T-cell (primary cell): ENCODE measurements around the gene ENG. TPM values are rescaled to one million over a fixed set of nuclear protein-coding genes. Genes with fewer than 3 reads are reported as not detected.
"Not testable (repeated sequence)": the region's sequence is repeated elsewhere in the genome, so short reads cannot be mapped to it uniquely, and the experiment has no call there.

ENCODE experiments used
- ATAC-seq, 4 experiments: fragments of 200-7000 bp in 3 of 4; fragments of 150-1000 bp in 1 of 4; cut with Tn5 transposase; replicated peaks in 1 of 4; 1 replicate in 3 of 4; 2 replicates in 1 of 4; pipeline ENCODE4 v1.10.0; 2021; ENCODE audit warnings: moderate library complexity in 3 of 4, mild to moderate bottlenecking in 2 of 4, moderate number of reproducible peaks in 1 of 4
- CTCF ChIA-PET, 2 donors: fragments of 300-600 bp; sonication (Branson Sonifier 250); formaldehyde crosslinking; loops; one replicate each; lab custom pipeline; 2022; ENCODE audit warnings: antibody characterized with exemption in 2 of 2; lab: Charles Lee
- POLR2A ChIA-PET, 2 donors: fragments of 300-600 bp; sonication (Branson Sonifier 250); formaldehyde crosslinking; loops; one replicate each; lab custom pipeline; 2022; ENCODE audit warnings: antibody characterized with exemption in 2 of 2; lab: Charles Lee
- DNase-seq, 35 experiments: peaks; one replicate each; pipeline versions ENCODE4 v3.0.0 to v3.0.0-alpha.2; 2013 to 2023
- H3K27ac ChIP-seq: one replicate; pipeline ENCODE4 v1.5.1; 2013; ENCODE audit warnings: low read length
- H3K27me3 ChIP-seq, 2 experiments: replicated peaks in 1 of 2; 1 replicate in 1 of 2; 2 replicates in 1 of 2; pipeline versions ENCODE4 v1.6.1 to v1.7.0; 2013; ENCODE audit warnings: low read length in 1 of 2, mixed read lengths in 1 of 2; ENCODE audit not compliant: control insufficient read depth in 2 of 2, insufficient read depth in 2 of 2; ENCODE audit errors: extremely low read depth in 1 of 2
- H3K36me3 ChIP-seq, 2 donors: 1 replicate in 1 of 2; 2 replicates in 1 of 2; pipeline versions ENCODE4 v1.6.1 to v1.7.0; 2013; ENCODE audit warnings: low read length in 1 of 2; ENCODE audit not compliant: control insufficient read depth in 2 of 2, insufficient read depth in 1 of 2; ENCODE audit errors: extremely low read depth in 1 of 2
- H3K4me1 ChIP-seq, 2 experiments: 1 replicate in 1 of 2; 2 replicates in 1 of 2; pipeline versions ENCODE4 v1.6.1 to v1.7.0; 2013; ENCODE audit warnings: low read length in 2 of 2, mixed read lengths in 1 of 2; ENCODE audit not compliant: insufficient read depth in 2 of 2, control insufficient read depth in 1 of 2; ENCODE audit errors: extremely low read depth in 1 of 2
- H3K4me3 ChIP-seq, 2 donors: 1 replicate in 1 of 2; 2 replicates in 1 of 2; pipeline versions ENCODE4 v1.5.1 to v1.7.0; 2013; ENCODE audit warnings: mild to moderate bottlenecking in 2 of 2, low read length in 1 of 2, moderate library complexity in 1 of 2; ENCODE audit not compliant: control insufficient read depth in 1 of 2; ENCODE audit errors: extremely low read depth in 1 of 2
- H3K9me3 ChIP-seq: 2 replicates; pipeline ENCODE4 v1.7.0; 2013
- H3K27ac Mint-ChIP-seq, 2 donors: one replicate each; pipeline ENCODE4 v1.8.0; 2020 to 2021; ENCODE audit warnings: mild to moderate bottlenecking in 2 of 2, mixed read lengths in 2 of 2
- H3K27me3 Mint-ChIP-seq, 2 donors: one replicate each; pipeline ENCODE4 v1.8.0; 2021 to 2022; ENCODE audit warnings: mixed read lengths in 2 of 2
- H3K36me3 Mint-ChIP-seq: one replicate; pipeline ENCODE4 v1.8.0; 2021; ENCODE audit warnings: mixed read lengths
- H3K4me1 Mint-ChIP-seq, 3 donors: one replicate each; pipeline ENCODE4 v1.8.0; 2020 to 2022; ENCODE audit warnings: mixed read lengths in 3 of 3, mild to moderate bottlenecking in 1 of 3
- H3K4me3 Mint-ChIP-seq, 3 donors: one replicate each; pipeline ENCODE4 v1.8.0; 2020 to 2022; ENCODE audit warnings: mild to moderate bottlenecking in 3 of 3, mixed read lengths in 3 of 3, moderate library complexity in 3 of 3
- H3K9me3 Mint-ChIP-seq, 3 donors: one replicate each; pipeline ENCODE4 v1.8.0; 2020 to 2022; ENCODE audit warnings: mixed read lengths in 3 of 3
- WGBS: methylation state at CpG from one replicate; pipeline ENCODE4 v1.1.5; 2013; ENCODE audit warnings: missing lambda C conversion rate; ENCODE audit not compliant: insufficient coverage; 5-methylcytosine and 5-hydroxymethylcytosine counted together
- total RNA-seq, 35 experiments: library from RNA in 6 of 35; stranded (reverse) in 6 of 35; fragments of 120-200 nt in 1 of 35; gene quantifications; one replicate each; pipeline versions ENCODE4 v1.2.1 to v1.2.4 and lab custom pipeline; 2013 to 2026

The ENG gene
- total RNA-seq, 5 donors from 2014 or later (not counting 1 experiment from before 2014, with no cell fraction given): 6.8 to 16.7 (median 8.8) TPM

- ATAC-seq (peak; percentile 59 to 67 (median 60)), DNase-seq (peak; percentile 72 to 94 (median 85))
- H3K9me3 Mint-ChIP-seq: no peaks in the 10 kb centered on the region
- CTCF ChIA-PET: interaction anchor here (0.6 to 2.2 kb wide), 17 partner anchors 9 to 282 kb away, joined by 3 to 31 read pairs (median 3); partner anchors contain the start of genes NAIF1 (in 1 of the 2), SLC25A25 (in 1 of the 2) and TOR2A (in 1 of the 2)
- H3K4me3 ChIP-seq: peak overlapping the region; percentile 25 to 55
- no peaks in the 10 kb centered on the region for H3K27me3 Mint-ChIP-seq
- POLR2A ChIA-PET: interaction anchor here in 1 of 2 donors (0.6 to 1.0 kb wide), 3 partner anchors 121 to 337 kb away, joined by 4 to 7 read pairs (median 7); partner anchors contain the start of gene ST6GALNAC4
- H3K27me3 ChIP-seq: no peaks in the 10 kb centered on the region
- peaks cover 67 to 74% (median 70%) of the 10 kb centered on the region in 3 donors for H3K4me1 Mint-ChIP-seq
- peaks cover 9 to 32% of the 10 kb centered on the region in 2 donors for H3K36me3 ChIP-seq
- peak overlapping the region; percentile 94 for H3K27ac ChIP-seq
- no peaks in the 10 kb centered on the region for H3K9me3 ChIP-seq
- H3K27ac Mint-ChIP-seq: peak overlapping the region; percentile 96 to 97
- H3K4me1 ChIP-seq: peaks cover 25 to 84% of the 10 kb centered on the region in 2 experiments
- peak overlapping the region; percentile 68 to 91 (median 88) for H3K4me3 Mint-ChIP-seq
- under 1% methylated on average over 89 of the region's 123 CpGs for WGBS
- H3K36me3 Mint-ChIP-seq: peaks cover 19% of the 10 kb centered on the region
Measured at GRCh38 chr9:127785023-127785932, 69.2 kb downstream of the ENG start.

DNA sequence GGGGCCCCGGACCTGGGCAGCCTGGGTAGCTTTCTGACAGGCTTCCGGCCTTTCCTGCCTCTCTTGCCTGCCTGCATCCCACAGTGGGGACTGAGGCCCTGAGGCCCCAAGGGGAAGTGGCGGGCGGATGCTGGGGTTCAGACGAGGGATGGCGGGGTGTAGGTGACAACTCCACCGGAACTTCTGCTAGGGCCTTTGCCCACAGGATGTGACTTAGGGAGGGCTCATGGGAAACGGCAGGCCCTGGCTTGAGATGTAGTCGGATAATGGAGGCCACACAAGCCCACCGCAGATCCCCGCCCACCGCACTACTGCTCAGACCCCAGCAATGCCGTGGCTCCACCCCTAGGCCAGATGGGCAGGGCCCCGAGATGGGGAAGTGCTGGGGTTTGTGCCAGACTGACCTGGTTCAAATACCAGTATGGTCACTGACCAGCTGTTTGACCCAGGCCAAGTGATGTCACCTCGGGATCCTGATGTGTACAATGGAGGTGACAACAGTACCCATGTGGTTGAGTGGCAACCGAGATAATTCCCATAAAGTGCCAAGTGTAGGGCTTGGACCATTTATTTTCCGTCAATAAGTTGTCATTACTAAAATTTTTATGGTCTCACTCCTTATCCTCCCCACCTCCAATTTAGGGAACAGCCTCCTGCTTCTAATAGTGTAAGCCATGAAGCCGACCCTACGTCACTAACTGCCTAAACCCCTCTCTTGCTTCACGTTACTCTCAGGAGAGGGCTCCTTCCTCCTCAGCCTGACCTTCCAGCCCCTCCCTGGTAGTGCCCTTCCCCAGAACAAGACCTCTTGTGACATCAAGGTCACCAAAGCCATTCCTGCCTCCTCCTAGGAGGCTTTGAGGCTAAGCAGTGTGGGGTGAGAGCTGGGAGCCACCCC lies 71.1 kb downstream of the ENG start:
- Histone ChIP-seq H3K27ac (peak overlapping the region; percentile 94), H3K36me3 (peaks cover 5 to 13% of the 10 kb centered on the region in 2 donors), H3K4me1 (peaks cover 38 to 86% of the 10 kb centered on the region in 2 experiments), H3K27me3 (no peaks in the 10 kb centered on the region), H3K4me3 (peak overlapping the region; percentile 22 to 35), H3K9me3 (no peaks in the 10 kb centered on the region)
- WGBS: 8% methylated on average over 9 of the region's 20 CpGs
- peaks cover 10% of the 10 kb centered on the region for H3K36me3 Mint-ChIP-seq
- CTCF ChIA-PET: interaction anchor here in 1 of 2 donors (0.6 to 2.0 kb wide), 3 partner anchors 19 to 133 kb away, joined by 3 to 6 read pairs (median 4); partner anchors contain the start of genes ST6GALNAC4 and TOR2A
- POLR2A ChIA-PET: interaction anchor here in 1 of 2 donors (1.2 kb wide), 1 partner anchor 12 kb away, joined by 4 read pairs; no protein-coding TSS in a partner anchor
- DNase-seq: peak; percentile 56 to 87 (median 75)
- H3K27me3 Mint-ChIP-seq: no peaks in the 10 kb centered on the region
- H3K4me1 Mint-ChIP-seq: peaks cover 70 to 75% (median 74%) of the 10 kb centered on the region in 3 donors
- H3K4me3 Mint-ChIP-seq: peak overlapping the region; percentile 51 to 68 (median 59)
- H3K27ac Mint-ChIP-seq: peak overlapping the region; percentile 96 to 97
- no peaks in the 10 kb centered on the region for H3K9me3 Mint-ChIP-seq
- ATAC-seq: peak; percentile 5 to 29 (median 16)

GRCh38 chr9:127781806-127782205 lies 72.7 kb downstream of the ENG start:
- H3K27ac Mint-ChIP-seq: peak overlapping the region; percentile 84 to 89
- no peak for ATAC-seq
- peak overlapping the region; percentile 95 for H3K27ac ChIP-seq
- ChIA-PET POLR2A (interaction anchor here in 1 of 2 donors (1.2 kb wide), 1 partner anchor 11 kb away, joined by 4 read pairs; no protein-coding TSS in a partner anchor), CTCF (interaction anchor here (0.6 to 2.0 kb wide), 2 partner anchors 37 to 47 kb away, joined by 5 to 6 read pairs; partner anchors contain the start of gene TOR2A (in 1 of the 2))
- no peak for DNase-seq
- no peaks in the 10 kb centered on the region for H3K27me3 ChIP-seq
- H3K4me1 ChIP-seq: peaks cover 33 to 76% of the 10 kb centered on the region in 2 experiments
- no peaks in the 10 kb centered on the region for H3K27me3 Mint-ChIP-seq
- no peaks in the 10 kb centered on the region for H3K9me3 Mint-ChIP-seq
- H3K9me3 ChIP-seq: no peaks in the 10 kb centered on the region
- H3K36me3 Mint-ChIP-seq: no peaks in the 10 kb centered on the region
- WGBS: 92% methylated on average over 2 of the region's 4 CpGs
- peak overlapping the region in 1 of 3 donors; percentile 29 for H3K4me3 Mint-ChIP-seq
- no peaks in the 10 kb centered on the region for H3K36me3 ChIP-seq
- H3K4me3 ChIP-seq: no peak overlapping the region
- H3K4me1 Mint-ChIP-seq: peaks cover 61 to 75% (median 69%) of the 10 kb centered on the region in 3 donors

GRCh38 chr9:127780909-127781308 lies 73.5 kb downstream of the ENG start:
- 83% methylated on average over 3 of the region's 9 CpGs for WGBS
- peak overlapping the region; percentile 96 to 99 for H3K27ac Mint-ChIP-seq
- H3K36me3 Mint-ChIP-seq: not testable (repeated sequence)

DNA sequence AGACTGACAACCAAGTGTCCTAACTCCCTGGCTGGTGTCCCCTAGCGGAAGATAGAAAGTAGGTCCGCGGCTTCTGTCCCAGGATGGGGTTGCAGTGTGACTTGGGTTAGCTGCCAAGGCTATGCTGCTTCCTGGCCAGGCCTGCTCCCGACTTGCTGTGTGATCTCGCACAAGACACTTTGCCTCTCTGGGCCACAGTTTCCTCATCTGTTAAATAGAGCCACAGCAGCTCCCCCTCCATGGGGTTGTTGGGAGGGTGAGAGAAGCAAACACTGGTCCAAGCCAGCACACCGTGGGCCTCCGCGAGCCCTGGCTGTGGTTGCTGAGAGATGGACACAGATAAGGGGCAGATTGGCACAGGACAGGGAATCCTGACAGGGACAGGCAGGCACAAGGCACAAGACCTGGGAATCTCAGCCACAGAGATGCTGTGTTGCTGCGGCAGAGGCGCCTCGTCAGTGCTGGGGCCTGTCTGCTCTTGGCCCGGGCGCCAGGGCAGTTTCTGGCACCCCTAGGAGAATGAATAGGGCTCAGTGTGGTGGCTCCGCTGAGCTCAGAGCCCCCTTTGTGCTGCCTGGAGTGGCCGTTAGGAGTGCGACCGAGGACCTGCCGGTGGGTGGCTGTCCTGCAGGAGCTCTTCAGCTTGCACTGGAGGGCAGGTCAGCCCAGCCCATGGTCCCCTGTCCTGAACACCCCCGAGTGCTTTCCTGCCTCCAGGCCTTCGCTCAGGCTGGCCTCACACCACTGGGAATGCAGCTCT lies 74.2 kb downstream of the ENG start:
- Mint-ChIP-seq H3K4me1 (peaks cover 63 to 79% (median 74%) of the 10 kb centered on the region in 3 donors), H3K9me3 (no peaks in the 10 kb centered on the region), H3K4me3 (peak overlapping the region; percentile 35 to 99 (median 45)), H3K27ac (peak overlapping the region; percentile 96 to 99), H3K36me3 (no peaks in the 10 kb centered on the region), H3K27me3 (no peaks in the 10 kb centered on the region)
- no peaks in the 10 kb centered on the region for H3K27me3 ChIP-seq
- ChIA-PET POLR2A (interaction anchor here (0.6 to 0.7 kb wide), 2 partner anchors 164 to 918 kb away, joined by 3 read pairs; no protein-coding TSS in a partner anchor), CTCF (interaction anchor here in 1 of 2 donors (0.6 kb wide), 1 partner anchor 840 kb away, joined by 4 read pairs; no protein-coding TSS in a partner anchor)
- no peaks in the 10 kb centered on the region for H3K9me3 ChIP-seq
- no peaks in the 10 kb centered on the region for H3K36me3 ChIP-seq
- WGBS: 83% methylated on average over 18 of the region's 20 CpGs
- DNase-seq (peak in 1 of 35 experiments; percentile 46), ATAC-seq (no peak)
- H3K4me1 ChIP-seq: peaks cover 33 to 86% of the 10 kb centered on the region in 2 experiments
- peak overlapping the region; percentile 95 for H3K27ac ChIP-seq
- peak overlapping the region in 1 of 2 donors; percentile 33 for H3K4me3 ChIP-seq

More at GRCh38 chr9:127780909-127781308, 73.5 kb downstream of the ENG start:
- Histone ChIP-seq H3K27ac (peak overlapping the region; percentile 95), H3K4me1 (peaks cover 33 to 80% of the 10 kb centered on the region in 2 experiments)
- H3K4me3 ChIP-seq, H3K36me3 ChIP-seq, H3K27me3 ChIP-seq, CTCF ChIA-PET, H3K27me3 Mint-ChIP-seq, H3K9me3 ChIP-seq, H3K9me3 Mint-ChIP-seq, ATAC-seq: not testable (repeated sequence)
- POLR2A ChIA-PET: interaction anchor here (0.6 to 0.7 kb wide), 2 partner anchors 163 to 918 kb away, joined by 3 read pairs; no protein-coding TSS in a partner anchor
- Mint-ChIP-seq H3K4me1 (peaks cover 63 to 79% (median 74%) of the 10 kb centered on the region in 3 donors), H3K4me3 (peak overlapping the region in 2 of 3 donors; percentile 4 to 29)
- DNase-seq: peak in 3 of 35 experiments; percentile 39 to 42 (median 42)
